NCI-H774 (cell line): ENCODE measurements around the gene RHOT1.
A peak's percentile ranks its signal among the peaks of the same experiment; 100 is the strongest.
"Not testable (repeated sequence)": the region's sequence is repeated elsewhere in the genome, so short reads cannot be mapped to it uniquely, and the experiment has no call there.

ENCODE experiments used
- DNase-seq: peaks from one replicate; lab custom pipeline; 2025; lab: John Stamatoyannopoulos, UW

Gene RHOT1

DNA sequence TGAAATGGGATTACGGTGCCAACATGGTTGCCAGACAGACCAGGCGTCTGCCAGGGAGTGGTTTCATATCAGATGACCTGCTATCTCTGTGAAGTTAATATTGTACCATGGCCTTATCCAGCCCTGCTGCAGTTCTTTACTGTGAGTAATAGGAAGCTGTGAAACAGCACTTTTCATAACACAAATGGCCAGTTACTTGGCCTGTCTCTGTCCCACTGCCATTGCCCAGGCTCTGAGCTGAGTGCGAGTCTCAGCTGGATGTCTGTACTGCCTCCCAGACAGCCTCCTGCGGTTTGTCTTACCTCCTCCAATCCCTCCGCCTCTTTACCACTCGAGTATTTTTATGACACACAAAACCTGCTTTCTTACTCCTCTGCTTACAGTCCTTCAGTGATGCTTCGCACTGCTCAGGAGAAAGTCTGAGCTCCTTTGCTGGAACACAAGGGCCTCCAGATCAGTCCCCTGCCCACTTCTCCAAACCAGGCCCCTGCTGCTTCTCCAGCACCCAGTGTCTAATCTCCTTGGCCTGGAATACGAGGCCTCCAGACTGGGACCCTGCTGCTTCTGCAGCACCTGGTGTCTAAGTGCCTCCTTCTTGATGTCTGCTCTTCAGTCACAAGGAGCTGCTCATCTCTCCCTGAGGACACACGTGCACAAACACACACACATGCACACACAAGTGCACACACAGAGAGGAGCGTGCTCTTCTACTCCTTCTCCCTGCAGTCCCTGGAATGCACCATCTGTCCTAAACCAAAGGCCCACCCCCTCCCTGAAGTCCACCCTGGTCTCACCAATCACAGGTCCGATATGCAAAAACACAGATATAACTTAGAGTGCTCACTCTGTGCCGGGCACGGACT, 17.1 kb upstream of the RHOT1 start:
- DNase-seq, result no peak

DNA sequence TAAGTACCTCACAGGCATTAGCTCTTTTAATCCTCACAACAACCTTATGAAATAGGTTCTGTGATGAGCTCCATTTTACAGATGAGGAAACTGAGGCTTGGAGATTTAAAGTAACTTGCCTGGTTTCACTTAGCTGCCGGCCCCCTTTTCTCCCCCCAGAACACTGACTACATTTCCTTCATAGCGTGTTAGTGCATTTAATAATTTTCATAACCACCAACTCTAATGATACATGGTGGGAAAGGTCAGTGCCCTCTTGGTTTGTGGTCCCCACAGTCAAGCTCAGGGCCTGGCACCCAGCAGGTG, 16.5 kb upstream of the RHOT1 start:
- DNase-seq, result no peak

DNA sequence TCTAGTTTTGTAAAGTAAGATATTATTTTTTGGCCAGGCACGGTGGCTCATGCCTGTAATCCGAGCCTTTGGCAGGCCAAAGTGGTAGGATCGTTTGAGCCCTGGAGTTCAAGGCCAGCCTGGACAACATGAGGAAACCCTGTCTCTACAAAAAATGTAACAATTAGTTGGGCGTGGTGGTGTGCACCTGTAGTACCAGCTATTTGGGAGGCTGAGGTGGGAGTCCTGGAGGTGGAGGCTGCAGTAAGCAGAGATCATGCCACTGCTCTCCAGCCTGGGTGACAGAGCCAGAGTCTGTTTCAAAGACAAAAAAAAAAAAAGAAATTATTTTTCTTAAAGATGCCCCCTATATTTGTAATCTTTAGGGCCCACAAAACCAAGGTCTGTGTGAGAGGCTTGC, 16.0 kb upstream of the RHOT1 start:
- DNase-seq, result no peak

DNA sequence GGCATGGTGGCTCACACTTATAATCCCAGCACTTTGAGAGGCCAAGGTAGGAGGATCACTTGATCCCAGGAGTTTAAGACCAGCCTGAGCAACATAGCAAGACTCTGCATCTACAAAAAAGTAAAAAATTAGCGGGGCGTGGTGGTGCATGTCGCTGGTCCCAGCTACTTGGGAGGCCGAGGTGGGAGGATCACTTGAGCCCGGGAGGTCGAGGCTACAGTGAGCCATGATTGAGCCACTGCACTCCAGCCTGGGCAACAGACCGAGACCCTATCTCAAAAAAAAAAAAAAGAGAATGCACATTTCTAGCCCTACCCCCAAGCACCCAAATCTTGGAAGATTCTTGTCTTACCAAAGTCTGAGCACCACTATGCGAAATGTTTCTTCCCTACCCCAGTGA, 15.6 kb upstream of the RHOT1 start:
- no peak for DNase-seq

DNA sequence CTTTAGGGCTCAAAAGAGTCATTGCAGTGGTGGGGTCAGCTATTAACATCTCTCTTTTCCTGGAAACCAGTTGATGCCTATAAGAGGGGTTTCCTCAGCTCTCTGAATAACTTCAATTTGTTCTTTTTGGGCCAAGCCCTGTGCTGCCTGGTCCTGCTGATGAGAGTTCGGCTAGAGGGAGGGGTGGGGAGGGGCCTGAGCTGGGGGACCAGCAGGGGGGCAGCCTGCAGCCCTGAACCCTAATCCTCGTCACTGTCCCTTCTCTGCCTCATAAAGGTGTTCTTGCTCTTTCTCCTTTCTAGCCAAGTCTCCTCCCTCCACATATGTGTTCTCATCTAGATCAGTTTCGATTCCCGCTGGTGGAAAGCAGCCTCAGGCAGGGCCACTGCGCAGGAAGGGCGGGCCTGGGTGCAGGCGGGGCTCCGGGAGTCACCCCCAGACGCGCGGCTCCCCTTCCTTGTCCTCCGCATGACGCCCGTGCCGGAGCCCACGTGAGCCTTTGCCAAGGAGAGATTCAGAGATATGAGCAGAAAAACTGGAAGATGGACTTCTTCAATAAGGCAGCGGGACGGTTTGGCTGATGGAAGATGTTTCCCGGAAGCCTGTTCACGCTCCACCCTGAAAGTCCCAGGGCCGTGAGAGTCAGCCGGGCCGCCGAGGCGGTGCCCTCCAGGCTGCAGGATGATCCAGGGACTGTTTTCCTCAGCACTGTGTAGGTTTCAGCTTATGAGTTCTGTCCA, 15.0 kb upstream of the RHOT1 start:
- DNase-seq, result peak; percentile 64

DNA sequence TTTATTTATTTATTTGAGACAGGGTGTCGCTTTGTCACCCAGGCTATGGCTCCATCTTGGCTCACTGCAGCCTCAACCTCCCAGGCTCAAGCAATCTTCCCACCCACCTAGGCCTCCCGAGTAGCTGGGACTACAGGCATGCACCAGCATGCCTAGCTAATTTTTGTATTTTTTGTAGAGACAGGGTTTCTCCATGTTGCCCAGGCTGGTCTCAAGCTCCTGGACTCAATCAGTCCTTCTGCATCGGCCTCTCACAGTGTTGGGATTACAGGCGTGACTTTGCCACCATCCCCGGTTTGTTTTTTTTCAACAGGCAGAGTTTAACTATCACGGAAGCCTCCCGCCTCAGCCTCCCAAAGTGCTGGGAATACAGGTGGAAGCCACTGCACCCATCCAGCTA, 13.8 kb upstream of the RHOT1 start:
- not testable (repeated sequence) for DNase-seq

DNA sequence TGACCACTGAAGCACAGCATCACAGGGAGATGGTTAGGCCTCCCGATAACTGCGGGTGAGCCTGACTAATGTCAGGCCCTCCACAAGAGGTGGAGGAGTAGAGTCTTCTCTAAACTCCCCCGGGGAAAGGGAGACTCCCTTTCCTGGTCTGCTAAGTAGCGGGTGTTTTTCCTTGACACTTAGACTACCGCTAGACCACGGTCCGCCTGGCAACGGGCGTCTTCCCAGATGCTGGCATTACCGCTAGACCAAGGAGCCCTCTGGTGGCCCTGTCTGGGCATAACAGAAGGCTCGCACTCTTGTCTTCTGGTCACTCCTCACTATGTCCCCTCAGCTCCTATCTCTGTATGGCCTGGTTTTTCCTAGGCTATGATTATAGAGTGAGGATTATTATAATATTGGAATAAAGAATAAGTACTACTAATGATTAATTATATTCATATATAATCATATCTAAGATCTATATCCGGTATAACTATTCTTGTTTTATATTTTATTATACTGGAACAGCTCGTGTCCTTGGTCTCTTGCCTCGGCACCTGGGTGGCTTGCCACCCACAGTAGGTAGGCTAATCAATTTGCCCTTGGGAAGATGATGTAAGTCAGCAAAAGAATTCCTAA, 6.7 kb upstream of the RHOT1 start:
- DNase-seq, result not testable (repeated sequence)

DNA sequence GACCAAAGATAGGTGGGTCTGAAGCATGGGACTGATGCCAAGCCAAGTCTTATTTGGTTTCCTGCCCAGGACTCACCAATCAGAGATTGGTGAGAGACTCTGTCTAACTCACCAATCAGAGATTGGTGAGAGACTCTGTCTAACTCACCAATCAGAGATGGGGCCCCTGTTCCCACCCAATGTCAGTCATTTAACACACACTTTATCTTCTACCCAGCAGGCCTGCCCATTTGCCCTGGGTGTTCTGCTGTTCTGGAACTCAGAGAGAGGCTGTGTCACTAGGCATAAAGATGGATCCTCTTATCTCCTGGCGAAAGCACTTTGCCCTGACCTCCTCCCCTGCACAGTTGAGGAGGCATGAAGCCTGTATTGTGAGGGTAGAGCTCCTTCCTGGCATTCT, 5.4 kb upstream of the RHOT1 start:
- DNase-seq, result no peak

DNA sequence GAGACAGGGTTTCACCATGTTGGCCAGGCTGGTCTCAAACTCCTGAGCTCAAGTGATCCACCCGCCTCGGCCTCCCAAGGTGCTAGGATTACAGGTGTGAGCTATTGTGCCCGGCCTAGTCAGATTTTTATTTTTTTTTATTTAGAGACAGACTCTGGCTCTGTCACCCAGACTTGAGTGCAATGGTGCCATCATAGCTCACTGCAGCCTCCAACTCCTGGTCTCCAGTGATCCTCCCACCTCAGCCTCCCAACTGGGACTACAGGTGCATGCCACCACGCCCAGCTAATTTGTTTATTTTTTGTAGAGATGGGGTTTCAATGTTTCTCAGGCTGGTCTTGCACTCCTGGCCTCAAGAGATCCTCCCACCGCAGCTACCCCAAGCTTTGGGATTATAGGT, 2.8 kb upstream of the RHOT1 start:
- not testable (repeated sequence) for DNase-seq

DNA sequence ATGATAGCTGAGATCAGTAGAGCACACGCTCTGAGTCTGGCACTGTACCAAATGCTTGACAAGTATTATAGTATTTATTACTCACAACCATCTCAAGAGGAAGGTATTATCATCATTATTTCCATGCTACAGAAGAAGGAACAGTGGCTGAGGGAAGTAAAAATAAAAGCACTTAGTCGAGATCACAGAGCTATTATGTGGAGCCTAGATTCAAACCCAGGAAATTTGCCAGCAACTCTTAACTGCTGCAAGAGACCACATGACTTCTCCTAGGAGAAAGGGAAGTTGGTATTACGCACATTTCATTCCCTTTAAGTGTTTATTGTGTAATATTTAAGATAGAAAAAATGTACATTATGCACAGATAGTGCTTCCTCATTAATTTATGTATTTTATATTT, 1.0 kb upstream of the RHOT1 start:
- DNase-seq, result peak; percentile 64

DNA sequence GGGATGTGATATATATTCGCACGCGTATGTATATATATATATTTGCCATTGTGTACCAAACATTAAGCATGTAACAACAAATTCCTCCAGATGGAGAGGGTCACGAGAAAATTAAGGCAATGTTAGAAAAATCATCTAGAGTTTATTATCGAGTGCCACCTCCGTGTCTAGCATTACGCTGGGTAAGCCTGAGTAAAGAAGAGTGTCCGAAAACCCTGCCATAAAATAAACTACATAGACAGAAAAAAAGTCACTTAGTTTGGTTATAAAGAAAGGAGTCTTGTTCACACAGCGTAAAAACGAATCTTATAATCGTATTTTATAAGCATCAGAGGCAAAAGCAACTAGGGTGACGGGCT, 644 bp upstream of the RHOT1 start:
- no peak for DNase-seq

DNA sequence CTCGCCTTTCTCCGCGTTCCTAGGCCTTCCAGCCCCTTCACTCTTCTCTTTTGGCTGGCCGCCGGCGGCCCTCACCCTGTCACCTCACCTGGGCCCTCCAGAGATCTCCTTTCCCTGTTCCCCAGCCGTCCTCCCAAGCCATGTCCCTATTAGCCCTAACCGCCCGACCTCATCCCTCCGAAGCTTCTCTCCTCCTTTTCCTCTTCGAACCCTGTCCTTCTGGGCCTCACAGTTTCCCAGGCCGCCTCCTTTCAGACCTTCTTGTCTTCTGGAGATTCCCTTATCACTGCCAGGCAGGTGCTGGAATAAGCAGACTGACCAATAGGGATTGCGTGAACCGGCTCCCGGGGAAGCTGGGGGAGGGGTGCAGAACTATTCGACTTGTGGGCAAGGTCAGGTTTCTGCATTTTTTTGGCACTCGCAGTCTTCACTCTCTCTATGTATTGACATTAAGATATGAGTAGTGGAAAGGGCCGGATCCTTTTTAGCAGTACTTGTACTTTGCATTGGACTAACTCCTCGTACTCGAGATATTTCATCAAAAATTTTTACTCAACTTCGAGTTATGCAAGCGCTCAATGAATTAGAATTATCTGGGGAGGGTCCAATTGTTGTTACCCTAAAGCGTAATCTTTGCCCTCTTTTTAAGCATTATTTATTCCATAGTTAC, 690 bp downstream of the RHOT1 start:
- DNase-seq, result peak; percentile 39

DNA sequence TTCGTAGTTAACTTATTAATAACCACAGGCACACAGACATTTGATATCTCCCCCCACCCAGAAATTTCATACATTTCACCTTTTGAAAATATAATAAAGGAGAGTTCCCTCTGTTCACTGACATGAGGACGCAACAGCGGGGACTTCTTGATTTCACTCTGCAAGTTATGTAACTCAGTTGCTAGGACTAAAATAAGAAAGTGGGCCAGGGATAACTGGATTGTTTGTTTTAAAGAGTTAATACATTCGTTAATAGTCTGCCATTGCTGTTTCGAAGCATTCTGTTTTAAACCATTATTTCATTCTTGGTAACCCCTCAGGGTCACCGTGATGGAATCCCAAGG, 1.2 kb downstream of the RHOT1 start:
- no peak for DNase-seq

DNA sequence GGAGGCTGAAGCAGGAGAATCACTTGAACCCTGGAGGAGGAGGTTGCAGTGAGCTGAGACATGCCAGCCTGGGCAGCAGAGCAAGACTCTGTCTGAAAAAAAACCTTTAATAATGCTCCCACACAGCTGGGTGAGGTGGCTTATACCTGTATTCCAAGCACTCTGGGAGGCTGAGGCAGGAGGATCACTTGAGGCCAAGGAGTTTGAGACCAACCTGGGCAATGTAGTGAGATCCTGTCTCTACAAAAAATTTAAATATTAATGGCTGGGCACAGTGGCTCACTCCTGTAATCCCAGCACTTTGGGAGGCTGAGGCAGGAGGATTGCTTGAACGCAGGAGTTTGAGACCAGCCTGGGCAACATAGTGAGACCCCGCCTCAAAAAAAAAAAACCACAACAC, 2.1 kb downstream of the RHOT1 start:
- not testable (repeated sequence) for DNase-seq

DNA sequence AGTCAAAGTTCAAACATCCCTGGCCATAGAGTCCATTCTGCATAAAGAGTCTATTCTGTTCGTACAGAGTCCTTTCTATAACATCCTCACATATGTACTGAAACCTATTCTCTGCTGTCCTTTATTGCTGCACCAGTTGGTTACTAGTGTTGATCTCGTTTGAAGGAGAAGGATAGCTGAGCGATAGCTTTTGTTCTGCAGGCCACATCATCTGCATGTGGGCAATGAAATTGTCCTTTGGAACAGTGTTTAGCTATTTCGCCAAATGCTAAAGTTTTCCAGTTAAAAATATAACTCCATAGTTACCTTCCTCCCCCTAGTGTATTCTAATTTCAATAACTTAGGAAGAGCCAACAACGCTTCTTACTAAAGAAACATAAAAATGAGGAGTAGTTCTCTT, 6.0 kb downstream of the RHOT1 start:
- no peak for DNase-seq

DNA sequence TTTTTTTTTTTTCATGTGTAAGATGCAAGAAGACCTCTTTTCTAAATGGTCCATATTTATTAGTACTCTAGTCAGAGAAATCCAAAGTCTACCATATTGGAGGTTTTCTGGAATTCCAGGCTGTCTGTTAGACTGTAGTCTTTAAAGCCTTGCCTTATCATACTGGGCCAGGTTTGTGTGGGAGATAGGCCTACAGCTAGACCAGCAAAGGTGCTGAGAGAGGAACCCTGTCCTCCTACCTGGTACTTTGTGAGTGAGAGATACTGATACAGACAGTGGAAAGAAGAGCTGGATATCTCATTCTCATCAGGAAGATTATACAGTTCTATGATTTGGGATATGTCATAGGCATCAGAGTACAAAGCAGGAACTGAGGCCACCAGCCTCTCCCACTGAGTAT, 8.1 kb downstream of the RHOT1 start:
- no peak for DNase-seq

DNA sequence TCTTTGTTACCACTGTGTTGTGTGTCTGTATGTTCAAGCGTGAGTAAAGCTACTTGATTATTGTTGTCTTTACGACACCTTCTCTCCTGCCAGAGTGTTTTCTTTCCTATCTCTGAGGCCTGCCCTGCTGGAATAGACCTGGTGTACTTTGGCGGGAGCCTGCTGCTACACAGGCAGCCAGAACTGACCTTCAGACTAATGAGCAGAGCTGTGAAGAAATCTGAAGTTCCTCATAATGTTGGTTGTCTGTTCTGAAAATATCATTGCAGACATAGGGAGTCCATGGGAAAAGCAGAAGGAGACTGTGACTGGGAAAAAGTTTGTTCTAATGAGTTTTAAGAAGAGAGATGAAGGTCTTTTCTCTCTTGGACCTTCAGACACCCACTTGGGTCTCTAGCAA, 9.8 kb downstream of the RHOT1 start:
- DNase-seq, result no peak

DNA sequence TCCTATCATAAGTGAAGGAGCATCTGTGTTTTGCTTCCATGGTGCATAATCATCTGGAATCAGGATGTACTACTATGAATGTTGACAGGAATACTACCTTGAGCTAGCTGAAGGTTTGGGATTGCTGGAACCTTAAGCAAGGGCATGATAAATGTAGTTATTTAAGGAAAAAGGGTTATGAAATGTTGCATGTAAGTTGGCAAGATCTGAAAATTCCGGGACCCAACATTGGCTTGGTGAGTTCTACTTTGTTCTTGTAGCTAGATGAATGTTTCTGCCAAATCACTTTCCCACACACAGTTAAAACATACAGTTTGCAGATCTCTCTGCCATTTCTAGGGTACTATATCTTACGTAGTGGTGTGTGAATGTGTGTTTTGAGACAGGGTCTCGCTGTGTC, 13.6 kb downstream of the RHOT1 start:
- DNase-seq, result no peak

DNA sequence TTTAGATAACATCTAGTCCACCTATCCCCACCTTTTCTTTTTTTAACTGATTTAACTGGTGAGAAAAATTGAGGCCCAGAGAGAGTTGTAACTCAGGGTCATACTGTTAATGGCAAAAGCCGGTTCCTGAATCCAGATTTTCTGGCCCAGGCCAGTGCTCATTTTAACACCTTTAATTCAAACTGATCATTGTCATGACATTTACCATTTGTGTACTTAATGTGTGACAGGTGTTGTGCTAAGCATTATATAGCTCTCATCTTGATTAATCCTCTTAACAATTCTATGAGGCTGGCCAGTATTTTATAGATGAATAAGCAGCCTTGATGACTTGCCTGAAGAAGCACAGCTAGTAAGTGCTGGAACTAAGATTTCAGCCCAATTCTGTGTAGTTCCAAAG, 14.4 kb downstream of the RHOT1 start:
- no peak for DNase-seq

DNA sequence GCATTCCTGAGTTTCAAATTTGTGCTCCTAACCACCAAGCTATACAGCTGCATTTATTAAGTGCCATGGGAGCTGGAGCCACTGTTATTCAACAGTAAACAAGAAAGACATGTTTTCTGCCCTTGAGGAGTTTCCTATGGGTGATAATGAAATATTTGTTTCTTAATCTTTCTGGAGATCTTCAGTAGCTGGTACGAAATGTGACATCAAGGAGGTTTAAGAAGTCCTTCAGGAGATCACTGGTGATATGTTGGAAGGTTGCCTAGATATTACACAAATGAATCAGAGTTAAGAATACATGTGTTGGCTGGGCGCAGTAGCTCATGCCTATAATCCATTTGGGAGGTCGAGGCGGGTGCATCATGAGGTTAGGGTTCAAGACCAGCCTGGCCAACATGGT, 14.9 kb downstream of the RHOT1 start:
- DNase-seq, result no peak

DNA sequence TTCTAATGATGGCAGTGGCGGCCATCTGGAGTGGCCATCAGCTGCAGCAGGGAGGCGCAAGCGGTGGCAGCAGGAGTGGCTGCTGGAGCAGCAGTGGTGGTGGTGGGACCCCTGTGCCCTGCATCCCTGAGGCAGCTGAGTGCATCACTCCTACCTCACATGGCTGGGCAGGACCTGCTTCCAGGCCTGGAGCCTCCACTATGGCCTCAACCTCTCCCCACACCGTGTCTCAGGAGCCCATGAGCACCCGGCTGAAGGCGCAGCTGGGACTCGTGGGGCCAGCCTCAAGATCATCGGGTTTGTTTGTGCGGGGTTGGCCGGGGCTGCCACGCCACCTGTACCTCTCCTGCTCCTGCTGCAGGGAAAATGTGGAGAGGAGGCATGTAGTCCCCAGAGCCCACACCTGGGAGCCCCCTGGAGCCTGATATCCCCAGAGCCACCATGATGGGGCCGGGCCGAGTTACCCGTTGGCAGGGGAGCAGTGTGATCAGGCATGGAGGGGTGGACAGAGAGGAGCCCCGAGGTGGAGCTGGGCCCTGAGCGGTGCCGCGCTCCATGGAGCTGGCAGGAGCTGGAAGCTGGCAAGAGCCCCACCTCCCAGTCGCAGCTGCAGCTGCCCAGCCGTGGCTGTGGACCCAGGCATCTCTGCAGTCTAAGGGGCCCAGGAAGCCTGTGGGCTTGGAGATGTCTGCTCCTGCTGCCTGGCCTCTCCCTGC, 16.7 kb downstream of the RHOT1 start:
- no peak for DNase-seq
